Measurements from ENCODE around the gene COX14.
A peak's percentile ranks its signal among the peaks of the same experiment; 100 is the strongest.

The COX14 gene

GRCh38 chr12:50085615-50086072 is 26.4 kb upstream of the COX14 start:
- no peak for DNase-seq

- peak in 1 of 2 experiments; percentile 23 for DNase-seq
Observed at GRCh38 chr12:50086148-50086547, 25.9 kb upstream of the COX14 start.

DNA sequence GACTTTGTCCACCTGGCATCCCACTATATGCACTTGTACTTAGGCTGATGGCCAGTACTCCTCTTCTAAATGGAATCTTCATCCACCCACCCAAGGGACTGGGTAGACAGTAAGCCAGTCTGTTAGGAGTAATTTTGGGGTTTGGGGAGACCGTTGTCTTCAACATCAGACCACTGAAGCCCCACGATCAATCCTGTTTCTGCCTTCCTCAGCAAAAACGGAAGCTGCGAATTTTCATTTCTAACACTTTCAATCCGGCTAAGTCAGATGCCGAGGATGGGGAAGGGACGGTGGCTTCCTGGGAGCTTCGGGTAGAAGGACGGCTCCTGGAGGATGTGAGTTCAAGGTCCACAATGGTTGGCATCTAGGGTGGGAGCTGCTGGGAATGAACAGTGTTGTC is 24.9 kb upstream of the COX14 start:
- no peak for DNase-seq

DNA sequence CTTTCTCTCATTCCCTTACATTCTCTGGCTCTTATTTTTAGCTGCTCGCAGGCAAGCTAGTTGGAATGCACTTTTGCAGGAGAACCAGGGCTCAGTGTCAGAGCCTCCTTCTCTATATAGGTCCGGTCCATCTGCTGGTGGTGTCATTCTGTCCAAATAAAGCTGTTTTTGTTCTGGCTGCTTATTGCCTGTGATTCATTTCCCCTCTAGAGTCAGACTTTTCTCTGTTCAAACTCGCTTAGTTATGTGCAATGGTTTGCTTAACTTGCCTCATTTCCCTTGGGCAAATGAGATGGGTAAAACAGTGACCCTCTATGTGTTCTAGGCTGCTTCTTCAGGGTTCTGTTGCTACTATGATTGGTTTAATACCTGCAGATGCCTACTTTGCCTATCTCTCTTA is 24.0 kb upstream of the COX14 start:
- no peak for DNase-seq

DNA sequence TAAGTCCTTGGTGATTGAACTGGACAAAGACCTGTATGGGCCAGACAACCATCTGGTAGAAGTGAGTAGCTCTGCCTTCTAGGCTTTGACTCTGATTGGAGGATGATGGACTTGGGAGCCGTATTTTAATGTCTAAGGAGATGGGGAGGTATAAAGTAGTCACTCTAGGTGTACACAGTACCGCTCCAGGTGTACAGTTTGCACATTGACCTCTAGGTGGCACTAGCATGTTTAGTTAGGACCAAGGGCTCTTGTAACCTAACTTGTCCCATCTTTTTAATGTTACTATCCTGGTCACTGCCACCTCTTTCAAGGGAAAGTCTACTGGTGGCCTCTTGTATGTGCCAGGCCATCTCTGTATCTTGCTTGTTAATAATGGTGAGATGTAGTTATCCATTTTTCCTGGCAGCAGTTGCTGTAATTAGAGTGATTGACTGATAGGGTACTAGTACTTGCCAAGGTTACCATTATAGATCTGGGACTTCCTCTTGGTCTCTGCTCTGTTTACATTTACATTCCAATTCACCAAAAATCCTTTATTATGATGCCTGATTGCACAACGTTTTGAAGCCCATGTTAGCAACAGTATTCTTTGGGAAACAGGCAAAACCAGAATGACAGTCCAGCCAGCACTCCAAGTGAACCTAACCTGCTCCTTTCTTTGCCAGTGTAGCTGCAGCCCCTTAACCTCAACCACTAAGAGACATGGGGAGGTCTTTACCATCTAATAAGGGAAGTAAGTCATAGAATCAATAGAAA is 23.3 kb upstream of the COX14 start:
- peak; percentile 37 to 83 for DNase-seq

GRCh38 chr12:50089730-50090129 is 22.3 kb upstream of the COX14 start:
- DNase-seq = no peak

- DNase-seq = no peak
Observed at GRCh38 chr12:50090391-50090790, 21.6 kb upstream of the COX14 start.

GRCh38 chr12:50097952-50098351 is 14.1 kb upstream of the COX14 start:
- DNase-seq = no peak

DNA sequence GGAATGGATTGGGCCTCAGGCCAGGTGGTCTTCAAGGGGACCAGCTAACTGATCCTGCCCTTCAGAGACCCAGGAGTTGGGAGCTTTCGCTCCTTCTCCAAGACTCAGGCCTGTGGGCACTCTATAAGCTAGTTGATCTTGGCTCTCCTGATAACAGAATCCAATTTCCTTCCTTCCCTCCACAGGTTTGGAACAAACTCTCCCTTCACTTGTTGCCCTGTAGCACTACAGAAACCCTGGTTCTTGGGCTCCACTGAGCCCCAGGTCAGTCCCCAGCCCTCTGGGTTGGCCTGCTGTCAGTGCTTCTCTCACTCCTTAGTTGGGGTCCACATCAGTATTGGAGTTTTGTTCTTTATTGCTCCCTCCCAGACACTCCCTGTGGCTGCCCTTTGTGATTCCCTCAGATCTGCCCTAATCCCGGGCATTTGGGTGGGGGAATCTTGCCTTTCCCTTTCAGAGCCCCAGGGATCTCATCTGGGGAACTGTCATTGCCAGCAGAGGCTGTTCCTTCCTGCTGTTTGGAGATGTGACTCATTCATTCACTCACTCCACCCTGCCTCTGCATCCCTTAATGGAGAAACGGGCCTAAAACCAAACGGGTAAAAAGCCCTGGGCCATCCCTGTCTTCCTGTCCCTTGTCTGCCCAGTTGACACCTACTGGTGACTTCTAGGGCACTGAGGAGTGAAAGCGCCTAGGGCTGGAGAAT is 12.6 kb upstream of the COX14 start:
- no peak for DNase-seq

DNA sequence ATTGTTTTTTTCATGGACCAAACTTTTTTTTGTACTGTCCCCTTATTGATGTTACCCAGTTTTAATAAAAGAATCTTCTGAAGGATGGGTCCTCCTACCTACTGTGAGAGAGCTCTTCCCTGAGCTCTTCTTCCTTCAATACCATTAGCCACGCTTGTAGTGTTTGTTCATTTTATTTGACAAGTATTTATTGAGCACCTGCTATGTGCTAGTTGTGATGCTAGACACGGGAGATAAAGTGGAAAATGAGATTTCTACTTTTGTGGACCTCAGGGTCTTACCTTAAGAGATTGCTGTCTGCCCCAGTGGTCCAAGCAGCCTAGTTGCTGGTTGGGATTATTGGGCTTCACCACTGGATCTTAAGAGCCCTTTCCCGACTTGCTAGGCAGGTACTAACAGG is 11.5 kb upstream of the COX14 start:
- DNase-seq = no peak

DNA sequence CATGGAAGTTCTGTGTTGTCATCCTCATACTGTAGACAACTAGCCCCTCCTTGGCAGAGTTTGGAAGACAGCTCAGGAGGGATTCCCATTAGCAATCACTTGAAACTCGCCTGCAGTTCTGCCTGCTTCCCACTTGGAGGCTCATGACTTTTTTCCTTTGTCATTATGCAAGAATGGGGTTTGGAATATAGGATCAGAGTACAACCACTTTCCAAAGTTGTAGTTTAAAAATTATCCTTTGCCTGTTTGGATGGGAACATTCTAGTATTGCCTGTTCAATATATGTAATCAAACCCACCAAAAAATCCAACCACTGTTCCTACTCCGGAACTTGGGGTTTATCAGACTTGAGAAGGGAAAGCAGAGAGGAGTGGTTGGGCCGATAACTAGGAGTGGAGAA is 10.4 kb upstream of the COX14 start:
- DNase-seq = peak in 1 of 2 experiments; percentile 24

DNA sequence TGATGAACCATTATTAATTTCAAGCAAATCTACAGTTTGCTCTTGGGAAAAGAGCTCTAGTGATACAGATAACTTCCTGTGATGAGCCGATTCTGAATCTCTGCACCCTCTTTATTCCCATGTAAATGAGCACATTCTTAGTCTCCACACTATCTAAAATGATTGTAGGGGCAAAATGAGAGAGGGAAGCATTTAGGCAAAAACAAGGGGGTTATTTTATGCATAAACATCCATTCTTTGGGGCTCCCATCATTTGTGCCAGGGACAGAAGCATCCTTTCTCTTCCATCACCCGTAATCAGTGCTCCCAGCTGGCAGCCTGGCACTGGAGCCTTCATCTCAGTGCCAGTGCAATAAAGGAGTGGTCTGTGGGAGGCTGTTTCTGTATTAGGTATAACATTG is 9.9 kb upstream of the COX14 start:
- DNase-seq = no peak

- no peak for DNase-seq
Observed at GRCh38 chr12:50102646-50103309, 9.3 kb upstream of the COX14 start.

- no peak for DNase-seq
Observed at GRCh38 chr12:50103351-50103750, 8.7 kb upstream of the COX14 start.

GRCh38 chr12:50103767-50104321 is 8.2 kb upstream of the COX14 start, which contains the start of gene GPD1:
Gene GPD1, plus strand, starts transcription at chr12:50104008. Its CDS starts 43 bp downstream, at chr12:50104051.
- DNase-seq = peak; percentile 49 to 88

DNA sequence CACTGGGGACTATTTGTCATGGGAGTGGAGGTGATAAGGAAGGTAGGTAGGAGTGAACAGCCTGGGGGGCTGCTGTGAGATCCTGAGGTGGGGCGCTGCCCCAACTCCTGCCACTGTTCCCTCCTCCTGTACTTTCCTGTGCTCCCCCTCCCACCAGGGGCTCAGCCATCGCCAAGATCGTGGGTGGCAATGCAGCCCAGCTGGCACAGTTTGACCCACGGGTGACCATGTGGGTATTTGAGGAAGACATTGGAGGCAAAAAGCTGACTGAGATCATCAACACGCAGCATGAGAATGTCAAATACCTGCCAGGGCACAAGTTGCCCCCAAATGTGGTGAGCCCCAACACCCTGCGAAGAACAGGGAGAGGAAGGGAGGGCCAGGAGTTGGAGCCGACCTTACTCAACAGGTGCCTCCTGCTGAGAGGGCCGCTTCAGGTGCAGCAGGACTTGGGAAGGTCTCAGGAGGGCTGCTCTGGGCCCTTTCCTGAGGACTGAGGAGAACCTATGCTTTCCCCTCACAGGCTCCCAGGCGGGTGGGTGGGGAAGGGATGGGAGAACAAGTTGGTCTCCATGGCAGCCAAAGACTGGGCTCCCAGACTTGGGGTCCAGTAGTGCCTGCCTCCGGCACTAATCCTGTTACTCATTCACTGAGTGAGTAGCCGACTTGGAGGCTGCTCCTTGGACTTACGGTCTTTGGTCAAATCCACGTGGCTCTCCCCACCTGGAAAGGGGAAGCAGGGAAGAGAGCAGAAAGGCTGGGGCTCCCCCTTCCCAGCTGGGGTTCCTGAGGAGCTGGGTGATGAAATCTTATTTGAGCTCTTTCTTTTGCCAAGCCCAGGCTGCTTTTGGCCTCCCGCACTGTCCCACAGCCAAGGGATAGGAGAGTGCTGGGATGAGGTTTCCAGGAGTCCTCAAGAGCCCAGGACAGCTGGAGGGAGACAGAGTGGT is 7.3 kb upstream of the COX14 start:
- no peak for DNase-seq

DNA sequence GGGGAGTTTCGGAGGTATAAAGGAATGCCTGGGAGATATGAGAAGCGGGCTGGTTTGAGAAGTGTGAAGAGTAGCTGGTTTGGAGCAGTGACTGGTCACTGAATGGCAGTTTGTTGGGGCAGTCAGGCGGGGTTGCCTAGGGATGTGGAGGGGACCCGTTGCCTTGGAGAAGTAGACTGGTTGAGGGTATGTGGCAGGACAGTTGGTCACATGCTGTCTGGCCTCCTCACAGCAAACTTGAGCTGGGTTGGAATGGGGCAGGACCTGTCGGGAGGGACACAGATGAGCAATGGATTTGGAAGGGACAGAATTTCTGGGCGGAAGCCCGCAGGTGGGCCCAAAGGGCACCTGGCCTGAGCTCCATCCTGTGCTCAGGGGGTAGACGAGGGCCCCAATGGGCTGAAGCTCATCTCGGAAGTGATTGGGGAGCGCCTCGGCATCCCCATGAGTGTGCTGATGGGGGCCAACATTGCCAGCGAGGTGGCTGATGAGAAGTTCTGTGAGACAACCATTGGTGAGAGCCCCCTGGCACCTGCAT is 6.1 kb upstream of the COX14 start:
- no peak for DNase-seq

GRCh38 chr12:50106907-50107306 is 5.1 kb upstream of the COX14 start:
- no peak for DNase-seq

- DNase-seq = no peak
Observed at GRCh38 chr12:50107416-50108268, 4.4 kb upstream of the COX14 start.

DNA sequence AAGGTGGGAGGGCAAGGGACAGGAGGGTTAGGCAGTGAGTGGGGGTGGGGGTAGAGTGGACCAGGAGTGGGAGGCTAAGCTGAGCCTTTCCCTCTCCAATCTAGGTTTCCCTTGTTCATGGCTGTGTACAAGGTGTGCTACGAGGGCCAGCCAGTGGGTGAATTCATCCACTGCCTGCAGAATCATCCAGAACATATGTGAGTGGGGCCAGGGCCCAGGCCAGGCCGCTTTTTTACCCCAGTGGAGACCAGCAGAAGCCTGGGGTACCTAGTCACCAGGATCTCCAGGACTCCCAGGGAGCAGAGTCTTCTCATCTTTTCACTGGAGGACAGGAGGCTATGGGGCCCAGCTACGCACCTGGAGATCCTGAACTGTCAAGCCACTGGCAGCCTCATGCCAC is 2.7 kb upstream of the COX14 start:
- DNase-seq = no peak
